Measurements from ENCODE around the gene MATCAP1. TPM values are rescaled to one million over a fixed set of nuclear protein-coding genes. Genes with fewer than 3 reads are reported as not detected.
A peak's percentile ranks its signal among the peaks of the same experiment; 100 is the strongest.

The MATCAP1 gene
- total and polyA plus RNA-seq, 2 experiments from 2014 or later = 53.7 to 78.1 TPM

GRCh38 chr16:67163999-67164558 lies 19.7 kb downstream of the MATCAP1 start:
- H3K27me3 ChIP-seq = peaks cover 97% of the 10 kb centered on the region
- TF ChIP-seq, protein P1, sequence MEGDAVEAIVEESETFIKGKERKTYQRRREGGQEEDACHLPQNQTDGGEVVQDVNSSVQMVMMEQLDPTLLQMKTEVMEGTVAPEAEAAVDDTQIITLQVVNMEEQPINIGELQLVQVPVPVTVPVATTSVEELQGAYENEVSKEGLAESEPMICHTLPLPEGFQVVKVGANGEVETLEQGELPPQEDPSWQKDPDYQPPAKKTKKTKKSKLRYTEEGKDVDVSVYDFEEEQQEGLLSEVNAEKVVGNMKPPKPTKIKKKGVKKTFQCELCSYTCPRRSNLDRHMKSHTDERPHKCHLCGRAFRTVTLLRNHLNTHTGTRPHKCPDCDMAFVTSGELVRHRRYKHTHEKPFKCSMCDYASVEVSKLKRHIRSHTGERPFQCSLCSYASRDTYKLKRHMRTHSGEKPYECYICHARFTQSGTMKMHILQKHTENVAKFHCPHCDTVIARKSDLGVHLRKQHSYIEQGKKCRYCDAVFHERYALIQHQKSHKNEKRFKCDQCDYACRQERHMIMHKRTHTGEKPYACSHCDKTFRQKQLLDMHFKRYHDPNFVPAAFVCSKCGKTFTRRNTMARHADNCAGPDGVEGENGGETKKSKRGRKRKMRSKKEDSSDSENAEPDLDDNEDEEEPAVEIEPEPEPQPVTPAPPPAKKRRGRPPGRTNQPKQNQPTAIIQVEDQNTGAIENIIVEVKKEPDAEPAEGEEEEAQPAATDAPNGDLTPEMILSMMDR (IDR thresholded peaks at IDR 0.05; ENCODE audit: low read depth, low read length) = no peak
- H3K27ac ChIP-seq = no peak overlapping the region
- H3K36me3 ChIP-seq = no peaks in the 10 kb centered on the region
- no peaks in the 10 kb centered on the region for H3K9me3 ChIP-seq (ENCODE audit: low read depth)
- no peak for DNase-seq (ENCODE audit: low read depth in 1 of 2, low spot score in 1 of 2)
- peaks cover 6% of the 10 kb centered on the region for H3K4me1 ChIP-seq (ENCODE audit: low read depth)
- peak overlapping the region; percentile 33 for H3K4me3 ChIP-seq

- Histone ChIP-seq H3K4me3 (peak overlapping the region; percentile 33), H3K4me1 (ENCODE audit: low read depth) (peaks cover 6% of the 10 kb centered on the region), H3K27me3 (peaks cover 97% of the 10 kb centered on the region), H3K9me3 (ENCODE audit: low read depth) (no peaks in the 10 kb centered on the region), H3K27ac (no peak overlapping the region), H3K36me3 (no peaks in the 10 kb centered on the region)
- DNase-seq (ENCODE audit: low read depth in 1 of 2, low spot score in 1 of 2) = peak; percentile 56 to 58
- TF ChIP-seq, protein P1 (IDR thresholded peaks at IDR 0.05; ENCODE audit: low read depth, low read length) = no peak
Observed at GRCh38 chr16:67163164-67163998, 20.4 kb downstream of the MATCAP1 start.

DNA sequence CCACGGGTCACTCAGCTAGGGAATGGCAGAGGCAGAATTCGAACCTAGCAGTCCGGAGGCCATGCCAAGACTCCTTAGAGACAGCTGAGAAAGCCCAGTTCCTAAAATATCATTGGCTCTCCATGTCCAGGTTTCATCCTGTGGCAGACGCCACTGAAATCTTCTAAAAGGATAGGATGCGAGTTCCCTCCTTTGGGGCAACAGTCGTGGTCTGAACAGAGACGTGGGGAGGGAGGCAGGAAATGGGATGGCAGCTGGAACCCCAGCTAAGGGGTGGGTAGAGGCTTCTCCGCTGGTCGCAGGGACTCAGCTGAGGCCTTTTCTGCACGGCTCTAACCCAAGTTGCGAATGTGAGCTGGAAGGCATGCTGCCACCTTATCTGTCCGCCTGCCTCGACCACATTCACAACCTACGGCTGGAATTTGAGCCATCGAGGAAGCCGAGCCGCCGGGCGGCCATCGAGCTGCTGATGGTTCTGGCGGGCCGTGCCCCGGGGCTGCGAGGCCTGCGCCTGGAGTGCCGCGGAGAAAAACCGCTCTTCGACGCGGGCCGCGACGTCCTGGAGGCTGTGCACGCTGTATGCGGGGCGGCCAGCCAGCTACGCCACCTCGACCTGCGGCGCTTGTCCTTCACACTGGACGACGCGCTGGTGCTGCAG lies 21.1 kb downstream of the MATCAP1 start:
- H3K4me3 ChIP-seq = peak overlapping the region; percentile 33
- H3K27ac ChIP-seq = no peak overlapping the region
- no peaks in the 10 kb centered on the region for H3K36me3 ChIP-seq
- peak in 1 of 2 donors; percentile 34 for DNase-seq (ENCODE audit: low read depth in 1 of 2, low spot score in 1 of 2)
- TF ChIP-seq, protein P1 (IDR thresholded peaks at IDR 0.05; ENCODE audit: low read depth, low read length) = no peak
- H3K9me3 ChIP-seq (ENCODE audit: low read depth) = no peaks in the 10 kb centered on the region
- peaks cover 97% of the 10 kb centered on the region for H3K27me3 ChIP-seq
- peaks cover 6% of the 10 kb centered on the region for H3K4me1 ChIP-seq (ENCODE audit: low read depth)

DNA sequence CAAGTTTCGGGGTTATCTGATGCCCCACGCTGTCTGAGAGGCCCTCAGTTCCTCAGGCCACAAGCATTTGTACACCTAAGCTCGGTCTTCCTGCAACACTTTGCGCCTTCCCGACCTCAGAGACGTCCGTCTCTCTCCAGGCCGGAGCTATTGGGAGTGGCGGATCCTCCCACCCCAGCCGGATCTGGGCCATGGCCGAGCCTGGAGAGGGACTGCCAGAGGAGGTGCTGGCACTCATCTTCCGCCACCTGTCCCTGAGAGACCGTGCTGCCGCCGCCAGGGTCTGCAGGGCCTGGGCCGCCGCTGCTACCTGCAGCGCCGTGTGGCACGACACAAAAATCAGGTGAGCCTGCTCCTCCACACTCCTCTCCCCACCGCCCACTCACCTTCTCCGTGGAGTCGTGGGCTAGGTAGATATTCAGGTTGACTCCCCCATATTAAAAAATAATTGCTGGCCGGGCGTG lies 22.1 kb downstream of the MATCAP1 start:
- Histone ChIP-seq H3K27me3 (peaks cover 97% of the 10 kb centered on the region), H3K27ac (no peak overlapping the region), H3K36me3 (no peaks in the 10 kb centered on the region), H3K4me1 (ENCODE audit: low read depth) (peaks cover 6% of the 10 kb centered on the region), H3K4me3 (no peak overlapping the region), H3K9me3 (ENCODE audit: low read depth) (no peaks in the 10 kb centered on the region)
- DNase-seq (ENCODE audit: low read depth in 1 of 2, low spot score in 1 of 2) = no peak
- TF ChIP-seq, protein P1 (IDR thresholded peaks at IDR 0.05; ENCODE audit: low read depth, low read length) = no peak

GRCh38 chr16:67158637-67159600 lies 24.8 kb downstream of the MATCAP1 start:
- Histone ChIP-seq H3K4me1 (ENCODE audit: low read depth) (peaks cover 6% of the 10 kb centered on the region), H3K4me3 (peak overlapping the region; percentile 59), H3K36me3 (no peaks in the 10 kb centered on the region), H3K27ac (no peak overlapping the region), H3K27me3 (peaks cover 97% of the 10 kb centered on the region), H3K9me3 (ENCODE audit: low read depth) (no peaks in the 10 kb centered on the region)
- DNase-seq (ENCODE audit: low read depth in 1 of 2, low spot score in 1 of 2) = peak; percentile 34 to 43
- TF ChIP-seq, protein P1 (IDR thresholded peaks at IDR 0.05; ENCODE audit: low read depth, low read length) = no peak

All from cardiac muscle cell (in vitro differentiated cells and primary cell).